ENCODE measurements around the gene ADIG. TPM values are rescaled to one million over a fixed set of nuclear protein-coding genes. Genes with fewer than 3 reads are reported as not detected.

ADIG gene
- total RNA-seq, 3 donors from 2014 or later = not detected

- Histone ChIP-seq H3K4me3 (no peak overlapping the region), H3K9me3 (no peaks in the 10 kb centered on the region), H3K36me3 (ENCODE audit: low read depth) (no peaks in the 10 kb centered on the region), H3K4me1 (ENCODE audit: low read depth) (peaks cover 5% of the 10 kb centered on the region)
- no peak for TF ChIP-seq CTCF (IDR thresholded peaks at IDR 0.05)
- intact Hi-C loops (cut with DNase I, micrococcal nuclease) = no loop called here
- DNase-seq (peak in 1 of 3 donors; percentile 46), ATAC-seq (no peak)
These were observed 18.4 kb downstream of the ADIG start for GRCh38 chr20:38599410-38599882.

GRCh38 chr20:38600057-38600456, 19.1 kb downstream of the ADIG start:
- intact Hi-C loops (cut with DNase I, micrococcal nuclease) = no loop called here

GRCh38 chr20:38601216-38602184, 20.5 kb downstream of the ADIG start, which contains the start of gene ARHGAP40:
ARHGAP40 (plus strand) TSS chr20:38601809.
- intact Hi-C loops (cut with DNase I, micrococcal nuclease) = no loop called here
- peak; percentile 63 for ATAC-seq
- no peak within 1 kb of the TSS for H3K4me3 ChIP-seq

More at GRCh38 chr20:38600057-38600456, 19.1 kb downstream of the ADIG start:
- ATAC-seq = no peak
- TF ChIP-seq CTCF (IDR thresholded peaks at IDR 0.05) = no peak
- no peaks in the 10 kb centered on the region for H3K36me3 ChIP-seq (ENCODE audit: low read depth)
- peaks cover 5% of the 10 kb centered on the region for H3K4me1 ChIP-seq (ENCODE audit: low read depth)
- H3K4me3 ChIP-seq = no peak overlapping the region
- no peak for DNase-seq
- no peaks in the 10 kb centered on the region for H3K9me3 ChIP-seq

DNA sequence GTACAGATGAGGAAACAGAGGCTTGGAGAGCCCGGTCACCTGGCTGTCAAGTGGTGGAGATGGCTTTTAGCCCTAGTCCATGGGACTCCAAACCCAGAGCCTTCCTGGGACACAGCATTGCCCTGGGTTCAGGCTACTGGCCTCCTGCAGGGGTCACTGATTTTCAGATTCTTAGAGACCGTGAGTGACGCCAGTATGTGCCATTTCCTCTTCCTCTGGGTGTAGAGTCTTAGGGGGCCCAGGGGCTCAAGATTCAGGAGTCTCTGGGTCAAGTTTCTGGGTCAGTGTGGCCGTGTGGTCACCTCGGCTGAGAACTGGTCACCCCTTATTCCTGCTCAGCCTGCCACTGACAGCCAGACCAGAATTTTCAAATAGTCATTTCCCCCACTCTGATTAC, 21.2 kb downstream of the ADIG start:
- TF ChIP-seq CTCF (IDR thresholded peaks at IDR 0.05) = no peak
- Histone ChIP-seq H3K4me1 (ENCODE audit: low read depth) (peaks cover 5% of the 10 kb centered on the region), H3K36me3 (ENCODE audit: low read depth) (no peaks in the 10 kb centered on the region), H3K4me3 (no peak overlapping the region), H3K9me3 (no peaks in the 10 kb centered on the region)
- intact Hi-C loops (cut with DNase I, micrococcal nuclease) = no loop called here
- ATAC-seq = no peak
- no peak for DNase-seq

More at GRCh38 chr20:38601216-38602184, 20.5 kb downstream of the ADIG start, which contains the start of gene ARHGAP40:
- Histone ChIP-seq H3K36me3 (ENCODE audit: low read depth) (no peaks in the 10 kb centered on the region), H3K9me3 (no peaks in the 10 kb centered on the region), H3K4me1 (ENCODE audit: low read depth) (peaks cover 5% of the 10 kb centered on the region)
- TF ChIP-seq CTCF (IDR thresholded peaks at IDR 0.05) = no peak
- DNase-seq = peak in 1 of 3 donors; percentile 10

GRCh38 chr20:38603286-38603685, 22.3 kb downstream of the ADIG start:
- H3K4me1 ChIP-seq (ENCODE audit: low read depth) = peaks cover 5% of the 10 kb centered on the region
- intact Hi-C loops (cut with DNase I, micrococcal nuclease) = no loop called here
- no peaks in the 10 kb centered on the region for H3K9me3 ChIP-seq
- no peak overlapping the region for H3K4me3 ChIP-seq
- ATAC-seq = no peak
- no peak for DNase-seq
- TF ChIP-seq CTCF (IDR thresholded peaks at IDR 0.05) = no peak
- no peaks in the 10 kb centered on the region for H3K36me3 ChIP-seq (ENCODE audit: low read depth)
